Measurements from ENCODE around the gene RANBP17. TPM values are rescaled to one million over a fixed set of nuclear protein-coding genes. Genes with fewer than 3 reads are reported as not detected.

The RANBP17 gene
- total RNA-seq, 4 donors from 2014 or later = 0.61 to 9.3 (median 1.9) TPM

DNA sequence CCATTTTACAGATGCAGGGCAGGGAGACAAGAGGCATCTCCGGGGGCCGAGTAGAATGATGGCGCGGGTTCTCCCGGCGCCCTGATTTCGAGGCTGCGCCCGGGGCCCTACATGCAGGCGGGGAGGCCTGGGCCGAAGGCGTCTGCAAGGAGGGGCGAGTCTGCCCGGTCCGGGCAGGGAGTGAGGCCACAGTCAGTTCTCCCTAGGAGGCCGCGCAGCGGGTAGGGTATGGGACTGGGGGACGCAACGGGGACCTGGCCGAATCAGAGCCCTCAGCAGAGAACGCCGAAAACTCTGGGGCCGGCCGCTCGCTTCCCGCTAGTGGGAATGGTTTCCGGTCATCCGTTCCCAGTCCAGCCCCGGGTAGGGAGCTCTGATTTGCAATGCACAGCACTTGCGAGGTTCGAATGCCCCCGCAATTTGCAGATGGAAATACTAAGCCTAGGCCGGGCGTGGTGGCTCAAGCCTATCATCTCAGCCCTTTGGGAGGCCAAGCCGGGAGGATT, 453.6 kb downstream of the RANBP17 start:
- TF ChIP-seq POLR2A (IDR thresholded peaks at IDR 0.05) = no peak
- TF ChIP-seq, protein P1, sequence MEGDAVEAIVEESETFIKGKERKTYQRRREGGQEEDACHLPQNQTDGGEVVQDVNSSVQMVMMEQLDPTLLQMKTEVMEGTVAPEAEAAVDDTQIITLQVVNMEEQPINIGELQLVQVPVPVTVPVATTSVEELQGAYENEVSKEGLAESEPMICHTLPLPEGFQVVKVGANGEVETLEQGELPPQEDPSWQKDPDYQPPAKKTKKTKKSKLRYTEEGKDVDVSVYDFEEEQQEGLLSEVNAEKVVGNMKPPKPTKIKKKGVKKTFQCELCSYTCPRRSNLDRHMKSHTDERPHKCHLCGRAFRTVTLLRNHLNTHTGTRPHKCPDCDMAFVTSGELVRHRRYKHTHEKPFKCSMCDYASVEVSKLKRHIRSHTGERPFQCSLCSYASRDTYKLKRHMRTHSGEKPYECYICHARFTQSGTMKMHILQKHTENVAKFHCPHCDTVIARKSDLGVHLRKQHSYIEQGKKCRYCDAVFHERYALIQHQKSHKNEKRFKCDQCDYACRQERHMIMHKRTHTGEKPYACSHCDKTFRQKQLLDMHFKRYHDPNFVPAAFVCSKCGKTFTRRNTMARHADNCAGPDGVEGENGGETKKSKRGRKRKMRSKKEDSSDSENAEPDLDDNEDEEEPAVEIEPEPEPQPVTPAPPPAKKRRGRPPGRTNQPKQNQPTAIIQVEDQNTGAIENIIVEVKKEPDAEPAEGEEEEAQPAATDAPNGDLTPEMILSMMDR (IDR thresholded peaks at IDR 0.05) = no peak
- Histone ChIP-seq H3K4me3 (peak overlapping the region in 2 of 4 donors; percentile 13 to 49), H3K36me3 (no peaks in the 10 kb centered on the region), H3K27ac (no peak overlapping the region), H3K9me3 (no peaks in the 10 kb centered on the region), H3K4me1 (peaks cover 35 to 67% (median 42%) of the 10 kb centered on the region in 3 donors), H3K27me3 (peaks cover 47 to 100% (median 76%) of the 10 kb centered on the region in 4 donors)
- intact Hi-C loops (cut with DNase I) = no loop called here
- 0 to 30% methylated on average over 3 to 12 of the region's 36 CpGs for WGBS, 2 donors
- no peak for DNase-seq

DNA sequence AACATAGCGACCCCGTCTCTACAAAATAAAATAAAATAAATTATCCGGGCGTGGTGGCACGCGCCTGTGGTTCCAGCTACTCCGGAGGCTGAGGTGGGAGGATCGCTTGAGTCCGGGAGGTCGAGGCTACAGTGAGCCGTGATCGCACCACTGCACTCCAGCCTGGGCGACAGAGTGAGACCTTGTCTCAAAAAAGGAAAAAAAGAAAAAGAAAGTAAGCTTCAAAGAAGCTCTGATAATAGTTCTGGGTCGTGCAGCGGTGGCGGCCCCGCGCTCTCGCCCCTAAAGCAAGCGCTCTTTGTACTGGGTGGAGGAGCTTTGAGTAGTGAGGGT, 454.1 kb downstream of the RANBP17 start:
- intact Hi-C loops (cut with DNase I) = no loop called here
- WGBS, 2 donors = 20 to 27% methylated on average over 16 to 20 of the region's 20 CpGs
- Histone ChIP-seq H3K9me3 (no peaks in the 10 kb centered on the region), H3K4me3 (peak overlapping the region in 2 of 4 donors; percentile 4 to 49), H3K27me3 (peaks cover 44 to 100% (median 73%) of the 10 kb centered on the region in 4 donors), H3K36me3 (no peaks in the 10 kb centered on the region), H3K4me1 (peaks cover 32 to 62% (median 40%) of the 10 kb centered on the region in 3 donors), H3K27ac (no peak overlapping the region)
- no peak for DNase-seq
- TF ChIP-seq, protein P1 (IDR thresholded peaks at IDR 0.05) = no peak
- TF ChIP-seq POLR2A (IDR thresholded peaks at IDR 0.05) = no peak

DNA sequence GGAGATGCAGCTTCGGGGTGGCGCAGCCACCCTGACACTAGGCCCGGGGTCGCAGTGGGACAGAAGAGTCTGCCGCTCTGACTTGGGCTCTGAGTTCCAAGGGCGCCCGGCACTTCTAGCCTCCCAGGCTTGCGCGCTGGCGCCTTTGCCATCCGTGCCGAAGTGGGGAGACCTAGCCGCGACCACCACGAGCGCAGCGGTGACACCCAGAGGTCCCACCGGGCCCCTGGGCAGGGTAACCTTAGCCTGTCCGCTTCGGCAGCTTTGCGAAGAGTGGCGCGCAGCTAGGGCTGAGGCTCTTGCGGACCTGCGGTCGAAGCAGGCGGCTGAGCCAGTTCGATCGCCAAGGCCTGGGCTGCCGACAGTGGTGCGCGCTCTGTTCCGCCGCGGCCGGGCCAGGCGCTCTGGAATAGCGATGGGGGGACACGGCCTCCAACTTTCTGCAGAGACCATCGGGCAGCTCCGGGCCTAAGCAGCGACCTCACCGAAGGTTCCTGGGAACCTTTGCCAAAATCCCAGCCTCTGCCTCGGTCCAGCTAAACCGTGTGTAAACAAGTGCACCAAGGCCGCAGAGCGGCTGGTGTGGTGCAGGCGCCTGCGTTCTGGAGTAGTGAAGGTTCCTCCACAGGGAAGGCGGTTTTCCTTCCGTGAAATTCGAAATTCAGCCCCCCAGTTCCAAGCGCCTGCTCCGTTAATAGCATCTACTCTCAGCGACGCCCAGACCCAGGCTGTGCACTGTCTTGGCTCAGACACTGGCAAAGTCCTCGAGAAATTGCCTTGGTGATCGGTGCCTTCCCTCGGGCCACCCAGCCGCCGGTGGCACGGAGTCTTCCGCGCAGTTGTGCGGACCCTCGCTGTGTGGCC, 454.7 kb downstream of the RANBP17 start:
- 11 to 15% methylated on average over 9 to 27 of the region's 66 CpGs for WGBS, 2 donors
- DNase-seq = no peak
- Histone ChIP-seq H3K27me3 (peaks cover 39 to 100% (median 68%) of the 10 kb centered on the region in 4 donors), H3K27ac (no peak overlapping the region), H3K4me1 (peaks cover 26 to 56% (median 34%) of the 10 kb centered on the region in 3 donors), H3K36me3 (no peaks in the 10 kb centered on the region), H3K9me3 (no peaks in the 10 kb centered on the region), H3K4me3 (peak overlapping the region in 2 of 4 donors; percentile 4 to 49)
- TF ChIP-seq, protein P1 (IDR thresholded peaks at IDR 0.05) = no peak
- intact Hi-C loops (cut with DNase I) = no loop called here

DNA sequence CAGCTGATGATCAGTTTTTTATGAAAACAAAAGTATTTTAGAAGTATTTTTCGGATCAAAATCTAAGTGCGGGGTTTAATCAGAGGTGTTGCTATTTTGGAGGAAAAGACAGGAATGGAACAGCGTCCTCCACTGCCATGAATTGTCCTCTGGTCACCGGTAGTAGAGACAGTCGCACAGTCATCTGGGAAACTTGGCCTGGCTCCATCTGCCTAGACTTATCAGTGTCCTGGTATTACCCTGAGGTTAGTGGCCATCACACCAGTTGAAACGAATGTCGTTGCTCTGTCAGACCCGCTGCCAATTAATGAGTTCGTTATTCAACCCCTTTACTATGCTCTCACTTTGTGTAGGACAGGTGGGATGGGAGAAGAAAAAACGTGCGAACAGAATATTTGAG, 455.4 kb downstream of the RANBP17 start:
- Histone ChIP-seq H3K9me3 (no peaks in the 10 kb centered on the region), H3K4me1 (peaks cover 20 to 49% (median 27%) of the 10 kb centered on the region in 3 donors), H3K27ac (no peak overlapping the region), H3K36me3 (no peaks in the 10 kb centered on the region), H3K27me3 (peaks cover 33 to 100% (median 61%) of the 10 kb centered on the region in 4 donors), H3K4me3 (no peak overlapping the region)
- WGBS, 2 donors = 17 to 21% methylated on average over 10 to 11 of the region's 11 CpGs
- intact Hi-C loops (cut with DNase I) = no loop called here
- TF ChIP-seq, protein P1 (IDR thresholded peaks at IDR 0.05) = no peak
- no peak for TF ChIP-seq POLR2A (IDR thresholded peaks at IDR 0.05)
- DNase-seq = no peak

DNA sequence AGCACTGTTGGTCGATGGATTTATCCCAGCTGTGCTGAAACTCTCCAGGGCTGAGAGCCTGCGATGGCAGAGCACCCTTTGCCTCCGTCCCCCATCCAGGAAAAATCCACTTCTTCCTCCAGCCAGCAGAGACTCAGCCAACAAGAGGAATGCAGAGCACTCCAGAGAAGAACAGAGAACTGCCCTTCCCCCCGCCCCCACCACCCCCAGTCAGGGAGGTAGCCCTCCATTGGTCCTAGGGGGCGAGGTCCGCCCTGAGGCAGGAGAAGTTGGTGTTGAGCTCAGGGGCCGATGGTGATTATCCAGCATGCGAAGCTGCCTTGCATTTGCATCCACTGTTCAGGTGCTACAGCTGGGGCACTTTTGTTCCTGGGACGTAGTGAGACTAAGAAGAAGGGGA, 456.2 kb downstream of the RANBP17 start:
- Histone ChIP-seq H3K9me3 (no peaks in the 10 kb centered on the region), H3K36me3 (no peaks in the 10 kb centered on the region), H3K4me3 (no peak overlapping the region), H3K4me1 (peaks cover 14 to 41% (median 20%) of the 10 kb centered on the region in 3 donors), H3K27me3 (peaks cover 25 to 100% (median 55%) of the 10 kb centered on the region in 4 donors), H3K27ac (no peak overlapping the region)
- DNase-seq = no peak
- WGBS, 2 donors = 13 to 21% methylated on average over 2 to 3 of the region's 9 CpGs
- intact Hi-C loops (cut with DNase I) = no loop called here
- TF ChIP-seq, protein P1 (IDR thresholded peaks at IDR 0.05) = no peak
- TF ChIP-seq POLR2A (IDR thresholded peaks at IDR 0.05) = no peak
